Cardiac fibroblast (primary cell): ENCODE measurements around the gene FUOM.
"Not testable (repeated sequence)": the region's sequence is repeated elsewhere in the genome, so short reads cannot be mapped to it uniquely, and the experiment has no call there.

Source experiments
- DNase-seq, 2 donors: peaks; one replicate each; pipeline versions ENCODE4 v3.0.0 to v3.0.0-alpha.2; 2010; ENCODE audit warnings: low read depth in 2 of 2
- H3K4me3 ChIP-seq, 2 donors: replicated peaks in 1 of 2; 1 replicate in 1 of 2; 2 replicates in 1 of 2; pipeline ENCODE4 v1.5.1; 2011; ENCODE audit warnings: low read depth in 2 of 2, low read length in 2 of 2, mild to moderate bottlenecking in 2 of 2, moderate library complexity in 1 of 2
- TF ChIP-seq, protein P1 (sequence below): IDR thresholded peaks from one replicate; pipeline ENCODE4 v1.5.1; 2011; ENCODE audit warnings: low read depth, mild to moderate bottlenecking, low read length, inconsistent platforms

FUOM gene

DNA sequence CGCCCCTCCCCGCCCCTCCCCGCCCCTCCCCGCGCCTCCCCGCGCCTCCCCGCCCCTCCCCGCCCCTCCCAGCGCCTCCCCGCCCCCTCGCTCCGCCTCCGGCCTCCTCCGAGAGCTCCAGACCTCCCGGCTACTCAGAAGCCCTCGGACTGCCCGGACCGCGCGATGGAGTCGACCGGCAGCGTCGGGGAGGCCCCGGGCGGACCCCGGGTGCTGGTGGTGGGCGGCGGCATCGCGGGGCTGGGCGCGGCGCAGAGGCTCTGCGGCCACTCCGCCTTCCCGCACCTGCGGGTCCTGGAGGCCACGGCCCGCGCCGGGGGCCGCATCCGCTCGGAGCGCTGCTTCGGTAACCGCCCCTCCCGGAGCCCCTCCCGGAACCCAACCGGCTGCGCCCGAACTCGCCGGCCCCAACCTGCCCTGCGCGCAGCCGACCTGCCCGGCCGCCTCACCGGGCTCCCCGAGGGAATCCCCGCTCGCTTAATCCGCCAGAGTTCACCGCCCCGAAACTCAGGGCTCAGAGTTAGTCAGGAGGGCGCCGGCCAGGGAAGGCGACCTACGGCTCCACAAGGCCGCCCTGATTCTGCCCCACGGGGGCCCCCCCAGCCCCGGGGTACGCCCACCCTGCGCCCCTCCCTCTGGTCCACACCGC lies 21.5 kb upstream of the FUOM start, which contains the start of gene PAOX:
Gene PAOX, plus strand, starts transcription at position 111 of the 649 bp plus-strand sequence. Its CDS starts 55 bp downstream, at position 166.
- H3K4me3 ChIP-seq = peak within 1 kb of the TSS; percentile 66 to 69
- DNase-seq = peak; percentile 59 to 78
- TF ChIP-seq, protein P1, sequence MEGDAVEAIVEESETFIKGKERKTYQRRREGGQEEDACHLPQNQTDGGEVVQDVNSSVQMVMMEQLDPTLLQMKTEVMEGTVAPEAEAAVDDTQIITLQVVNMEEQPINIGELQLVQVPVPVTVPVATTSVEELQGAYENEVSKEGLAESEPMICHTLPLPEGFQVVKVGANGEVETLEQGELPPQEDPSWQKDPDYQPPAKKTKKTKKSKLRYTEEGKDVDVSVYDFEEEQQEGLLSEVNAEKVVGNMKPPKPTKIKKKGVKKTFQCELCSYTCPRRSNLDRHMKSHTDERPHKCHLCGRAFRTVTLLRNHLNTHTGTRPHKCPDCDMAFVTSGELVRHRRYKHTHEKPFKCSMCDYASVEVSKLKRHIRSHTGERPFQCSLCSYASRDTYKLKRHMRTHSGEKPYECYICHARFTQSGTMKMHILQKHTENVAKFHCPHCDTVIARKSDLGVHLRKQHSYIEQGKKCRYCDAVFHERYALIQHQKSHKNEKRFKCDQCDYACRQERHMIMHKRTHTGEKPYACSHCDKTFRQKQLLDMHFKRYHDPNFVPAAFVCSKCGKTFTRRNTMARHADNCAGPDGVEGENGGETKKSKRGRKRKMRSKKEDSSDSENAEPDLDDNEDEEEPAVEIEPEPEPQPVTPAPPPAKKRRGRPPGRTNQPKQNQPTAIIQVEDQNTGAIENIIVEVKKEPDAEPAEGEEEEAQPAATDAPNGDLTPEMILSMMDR = no peak

GRCh38 chr10:133378251-133379096 lies 20.7 kb upstream of the FUOM start:
- H3K4me3 ChIP-seq = peak overlapping the region; percentile 66 to 69
- TF ChIP-seq, protein P1 = no peak
- DNase-seq = peak; percentile 45 to 58

DNA sequence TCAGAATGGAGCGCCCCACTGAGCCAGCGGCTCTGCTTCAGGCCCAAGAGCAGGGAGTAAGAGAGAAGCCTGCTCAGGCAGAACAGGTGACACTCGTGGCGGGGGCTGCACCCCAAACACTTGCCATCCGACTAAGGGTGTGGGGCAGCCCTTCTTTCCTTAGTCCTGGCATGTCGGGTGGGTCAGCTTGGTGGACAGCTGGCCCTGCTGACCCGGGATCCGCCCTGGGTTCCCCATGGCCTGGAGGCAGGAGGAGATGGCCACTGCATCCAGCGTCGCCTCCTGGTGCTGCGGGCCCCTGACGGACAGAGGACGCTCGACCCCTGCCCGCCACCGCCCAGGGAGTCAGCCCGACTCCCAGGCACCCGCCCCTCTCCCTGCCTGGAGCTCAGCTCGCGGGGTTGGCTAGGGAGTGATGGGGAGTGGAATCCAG lies 20.0 kb upstream of the FUOM start:
- TF ChIP-seq, protein P1 = no peak
- peak overlapping the region; percentile 66 to 69 for H3K4me3 ChIP-seq
- no peak for DNase-seq

DNA sequence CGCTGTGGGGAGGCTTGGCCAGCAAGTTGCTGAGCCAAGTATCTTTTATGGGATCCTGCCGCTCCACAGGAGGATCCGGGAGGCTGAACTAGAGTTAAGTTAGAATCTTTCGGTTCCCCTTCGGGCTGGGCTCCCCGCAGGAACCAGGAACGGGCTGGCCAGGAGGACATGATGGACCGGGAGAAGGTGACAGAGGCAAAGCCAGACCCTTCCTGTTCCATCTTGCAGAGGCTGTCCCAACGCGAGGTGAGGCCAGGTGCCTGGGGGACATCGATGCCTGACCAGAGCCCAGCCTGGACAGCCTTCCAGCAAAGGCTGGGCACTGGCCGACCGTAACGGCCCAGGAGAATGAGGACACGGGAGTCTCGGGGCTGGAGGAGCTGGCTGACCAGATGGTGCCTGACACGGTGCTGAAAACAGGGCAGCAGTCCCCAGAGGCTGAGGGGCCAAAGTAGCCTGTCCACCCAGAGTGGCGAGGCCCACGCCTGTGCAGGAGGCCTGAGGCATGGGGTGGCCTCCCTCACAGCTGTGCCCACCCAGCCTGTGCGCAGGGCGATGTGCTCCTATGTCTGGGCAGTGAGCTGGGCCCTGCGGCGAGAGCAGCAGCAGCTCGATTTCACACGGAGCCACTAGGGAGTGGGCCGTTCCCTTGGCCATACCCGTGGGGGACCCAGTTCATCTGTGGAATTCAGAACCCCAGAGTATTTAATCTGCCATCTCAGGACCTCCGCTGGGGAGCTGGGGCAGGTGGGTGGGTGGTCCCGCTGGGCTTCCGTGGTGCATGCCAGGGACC lies 19.4 kb upstream of the FUOM start:
- TF ChIP-seq, protein P1 = no peak
- no peak overlapping the region for H3K4me3 ChIP-seq
- DNase-seq = no peak

- H3K4me3 ChIP-seq, DNase-seq: not testable (repeated sequence)
These were observed 18.4 kb upstream of the FUOM start for GRCh38 chr10:133376183-133376582.

- no peak overlapping the region for H3K4me3 ChIP-seq
- TF ChIP-seq, protein P1 = no peak
- DNase-seq = no peak
These were observed 17.7 kb upstream of the FUOM start for GRCh38 chr10:133375357-133376115.
